HepG2 (cell line): Measurements from ENCODE around the gene HPCAL1. TPM values are rescaled to one million over a fixed set of nuclear protein-coding genes. Genes with fewer than 3 reads are reported as not detected.
A peak's percentile ranks its signal among the peaks of the same experiment; 100 is the strongest.

Experiments used
- AGO2 ChIP-seq: fragments of 200-400 bp; formaldehyde crosslinking; optimal IDR thresholded peaks from 2 replicates; pipeline ENCODE3; 2017; ENCODE audit warnings: mild to moderate bottlenecking, low read depth, low read length, moderate library complexity
- ARID4A ChIP-seq: sonication (generic); formaldehyde crosslinking; IDR thresholded peaks from 2 replicates; pipeline ENCODE4 v1.5.0; 2020; ENCODE audit warnings: mild to moderate bottlenecking, missing genetic modification reagents, borderline replicate concordance
- ATF4 ChIP-seq, 2 experiments: fragments of 450-650 bp in 1 of 2; sonication (generic) in 1 of 2; formaldehyde crosslinking; IDR thresholded peaks; 2 replicates each; pipeline versions ENCODE4 v1.5.0 to v1.8.0; 2020 to 2022; ENCODE audit warnings: mild to moderate bottlenecking in 1 of 2, missing genetic modification reagents in 1 of 2
- BCL6 ChIP-seq: IDR thresholded peaks from 2 replicates; pipeline ENCODE4 v1.6.1; 2016; ENCODE audit warnings: missing genetic modification reagents, missing compliant biosample characterization
- CREB1 ChIP-seq, 2 experiments: fragments of 450-650 bp in 1 of 2; IDR thresholded peaks; 2 replicates each; pipeline ENCODE4 v1.6.1; 2016 to 2017; ENCODE audit warnings: control low read depth in 1 of 2, mild to moderate bottlenecking in 1 of 2, missing compliant biosample characterization in 1 of 2, missing genetic modification characterization in 1 of 2
- GTF3A ChIP-seq: sonication (generic); formaldehyde crosslinking; conservative IDR thresholded peaks from 2 replicates; pipeline ENCODE4 v1.4.0; 2020; ENCODE audit warnings: mild to moderate bottlenecking, missing genetic modification reagents
- KDM6A ChIP-seq: IDR thresholded peaks from 2 replicates; pipeline ENCODE4 v1.6.1; 2016; ENCODE audit warnings: low read depth
- MZF1 ChIP-seq: sonication (generic); formaldehyde crosslinking; IDR thresholded peaks from 2 replicates; pipeline ENCODE4 v1.8.1; 2023; ENCODE audit warnings: mild to moderate bottlenecking, missing genetic modification reagents, borderline replicate concordance
- SMARCC2 ChIP-seq: fragments of 450-650 bp; IDR thresholded peaks from 2 replicates; pipeline ENCODE4 v1.6.1; 2017; ENCODE audit warnings: antibody characterized with exemption, mild to moderate bottlenecking
- TARDBP ChIP-seq: sonication (generic); formaldehyde crosslinking; IDR thresholded peaks from 2 replicates; pipeline ENCODE4 v1.8.0; 2022; ENCODE audit warnings: mild to moderate bottlenecking, missing genetic modification reagents
- ZBTB34 ChIP-seq: sonication (generic); formaldehyde crosslinking; IDR thresholded peaks from 2 replicates; pipeline ENCODE4 v1.8.0; 2022; ENCODE audit warnings: mild to moderate bottlenecking, missing genetic modification reagents
- ZFY ChIP-seq: sonication (generic); formaldehyde crosslinking; IDR thresholded peaks from 2 replicates; pipeline ENCODE4 v1.4.0; 2020; ENCODE audit warnings: missing genetic modification reagents
- ZMYM4 ChIP-seq: sonication (generic); formaldehyde crosslinking; IDR thresholded peaks from 2 replicates; pipeline ENCODE4 v1.8.1; 2023; ENCODE audit warnings: mild to moderate bottlenecking, missing genetic modification reagents
- ZNF670 ChIP-seq: sonication (generic); formaldehyde crosslinking; IDR thresholded peaks from 2 replicates; pipeline ENCODE4 v1.8.0; 2022; ENCODE audit warnings: mild to moderate bottlenecking, missing genetic modification reagents, borderline replicate concordance
- ZNF780A ChIP-seq: sonication (generic); formaldehyde crosslinking; IDR thresholded peaks from 2 replicates; pipeline ENCODE4 v1.8.0; 2022; ENCODE audit warnings: mild to moderate bottlenecking, missing genetic modification reagents, moderate library complexity
- ZNF792 ChIP-seq: IDR thresholded peaks from 2 replicates; pipeline ENCODE4 v1.6.1; 2016
- polyA plus RNA-seq, 8 experiments: library from polyadenylated mRNA; depleted of rRNA in 3 of 8; stranded (reverse) in 7 of 8; unstranded in 1 of 8; fragments of >200 nt; fragmentation: Illumina TruSeq in 4 of 8; extraction: Trizol in 4 of 8; gene quantifications; 2 replicates each; pipeline versions ENCODE4 v1.2.1 to v1.2.3, GENCODE V29; 2011 to 2016; ENCODE audit warnings: low read depth in 4 of 8, missing spikeins in 1 of 8, mixed read lengths in 1 of 8; ENCODE audit not compliant: insufficient read depth in 1 of 8
- total RNA-seq, 5 experiments: library from RNA; depleted of rRNA; stranded (reverse); fragments of >200 nt; fragmentation: Illumina TruSeq; extraction: Trizol; gene quantifications; 2 replicates each; pipeline ENCODE4 v1.2.3, GENCODE V29; 2016; ENCODE audit warnings: low read depth in 1 of 5
- TF ChIP-seq, protein P1 (sequence below): sonication (generic); formaldehyde crosslinking; IDR thresholded peaks from 2 replicates; pipeline ENCODE4 v1.4.0; 2020; ENCODE audit warnings: missing genetic modification reagents, borderline replicate concordance
- TF ChIP-seq, protein P2 (sequence below): sonication (generic); formaldehyde crosslinking; IDR thresholded peaks from 2 replicates; pipeline ENCODE4 v1.5.0; 2020; ENCODE audit warnings: missing genetic modification reagents

HPCAL1 gene
- total and polyA plus RNA-seq, 2 of the 13 experiments (the other 11 are each of a cell fraction or from before 2014, with no cell fraction given), result 29.5 to 29.9 TPM

DNA sequence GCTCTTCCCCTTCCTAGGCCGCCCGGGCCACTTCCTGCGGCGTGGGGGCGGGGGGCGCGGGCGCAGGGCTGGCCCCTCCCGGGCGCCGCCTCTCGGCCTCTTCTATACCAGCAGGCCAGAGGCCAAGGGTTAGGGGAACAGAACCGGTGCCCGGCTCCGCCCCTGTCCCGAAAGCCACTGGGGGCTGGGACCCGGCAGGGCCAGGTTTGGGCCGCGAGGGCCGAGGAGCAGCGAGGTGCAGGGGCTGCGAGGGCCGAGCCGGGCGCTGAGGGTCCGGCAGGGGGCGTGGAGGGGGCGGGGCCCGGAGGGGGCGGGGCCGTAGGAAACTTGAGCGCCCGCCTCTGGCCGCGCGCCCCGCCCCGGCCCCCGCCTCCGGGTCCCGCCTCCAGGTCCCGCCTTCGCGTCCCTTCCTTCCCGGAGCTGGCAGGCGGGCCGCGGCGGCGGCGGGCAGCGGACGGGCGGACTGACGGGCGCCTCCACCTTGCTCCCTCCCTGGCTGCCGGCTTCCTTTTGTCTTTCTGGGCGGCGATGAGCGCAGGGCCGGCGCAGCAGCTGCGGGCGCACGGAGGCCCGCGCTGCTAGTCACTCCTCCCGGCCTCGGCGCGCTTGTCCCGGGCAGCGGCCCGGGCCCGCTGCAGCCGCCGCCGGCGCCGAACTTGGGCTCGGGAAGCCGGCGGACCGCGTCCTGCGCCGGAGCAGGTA, at the start of gene HPCAL1 (continued):
- peak; percentile 50; the same call in 1 of the 2 replicates for TF ChIP-seq ARID4A (CRISPR knock-in tag)
- TF ChIP-seq MZF1 (CRISPR knock-in tag), result no peak
- TF ChIP-seq, protein P1, sequence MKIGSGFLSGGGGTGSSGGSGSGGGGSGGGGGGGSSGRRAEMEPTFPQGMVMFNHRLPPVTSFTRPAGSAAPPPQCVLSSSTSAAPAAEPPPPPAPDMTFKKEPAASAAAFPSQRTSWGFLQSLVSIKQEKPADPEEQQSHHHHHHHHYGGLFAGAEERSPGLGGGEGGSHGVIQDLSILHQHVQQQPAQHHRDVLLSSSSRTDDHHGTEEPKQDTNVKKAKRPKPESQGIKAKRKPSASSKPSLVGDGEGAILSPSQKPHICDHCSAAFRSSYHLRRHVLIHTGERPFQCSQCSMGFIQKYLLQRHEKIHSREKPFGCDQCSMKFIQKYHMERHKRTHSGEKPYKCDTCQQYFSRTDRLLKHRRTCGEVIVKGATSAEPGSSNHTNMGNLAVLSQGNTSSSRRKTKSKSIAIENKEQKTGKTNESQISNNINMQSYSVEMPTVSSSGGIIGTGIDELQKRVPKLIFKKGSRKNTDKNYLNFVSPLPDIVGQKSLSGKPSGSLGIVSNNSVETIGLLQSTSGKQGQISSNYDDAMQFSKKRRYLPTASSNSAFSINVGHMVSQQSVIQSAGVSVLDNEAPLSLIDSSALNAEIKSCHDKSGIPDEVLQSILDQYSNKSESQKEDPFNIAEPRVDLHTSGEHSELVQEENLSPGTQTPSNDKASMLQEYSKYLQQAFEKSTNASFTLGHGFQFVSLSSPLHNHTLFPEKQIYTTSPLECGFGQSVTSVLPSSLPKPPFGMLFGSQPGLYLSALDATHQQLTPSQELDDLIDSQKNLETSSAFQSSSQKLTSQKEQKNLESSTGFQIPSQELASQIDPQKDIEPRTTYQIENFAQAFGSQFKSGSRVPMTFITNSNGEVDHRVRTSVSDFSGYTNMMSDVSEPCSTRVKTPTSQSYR (CRISPR knock-in tag), result peak; percentile 69; the same call in 1 of the 2 replicates
- no peak for TF ChIP-seq KDM6A (CRISPR knock-in tag)
- 0 out of 2 replicates have a peak, but pooled peaks have one; percentile 60 for TF ChIP-seq GTF3A (CRISPR knock-in tag)
- no peak for TF ChIP-seq ZNF670 (CRISPR knock-in tag)
- TF ChIP-seq, protein P2, sequence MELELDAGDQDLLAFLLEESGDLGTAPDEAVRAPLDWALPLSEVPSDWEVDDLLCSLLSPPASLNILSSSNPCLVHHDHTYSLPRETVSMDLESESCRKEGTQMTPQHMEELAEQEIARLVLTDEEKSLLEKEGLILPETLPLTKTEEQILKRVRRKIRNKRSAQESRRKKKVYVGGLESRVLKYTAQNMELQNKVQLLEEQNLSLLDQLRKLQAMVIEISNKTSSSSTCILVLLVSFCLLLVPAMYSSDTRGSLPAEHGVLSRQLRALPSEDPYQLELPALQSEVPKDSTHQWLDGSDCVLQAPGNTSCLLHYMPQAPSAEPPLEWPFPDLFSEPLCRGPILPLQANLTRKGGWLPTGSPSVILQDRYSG (CRISPR knock-in tag), result 0 out of 2 replicates have a peak, but pooled peaks have one; percentile 70
- peak; percentile 89 for TF ChIP-seq TARDBP (CRISPR knock-in tag)
- peak; percentile 79 for TF ChIP-seq AGO2
- TF ChIP-seq BCL6 (CRISPR knock-in tag), result peak; percentile 64
- TF ChIP-seq ZMYM4, result peak; percentile 80
- no peak; the same call in 1 of the 2 replicates for TF ChIP-seq ZNF780A (CRISPR knock-in tag)
- peak in 1 of 2 experiments; percentile 66; a peak in 1 of 4 replicates for TF ChIP-seq ATF4 (CRISPR knock-in tag; IDR thresholded peaks at IDR 0.05)
- TF ChIP-seq ZBTB34 (CRISPR knock-in tag), result peak; percentile 49; the same call in 1 of the 2 replicates
- peak; percentile 85 for TF ChIP-seq ZFY (CRISPR knock-in tag)
- TF ChIP-seq SMARCC2, result no peak
- no peak for TF ChIP-seq CREB1 (IDR thresholded peaks at IDR 0.05)
- TF ChIP-seq CREB1 (CRISPR knock-in tag; IDR thresholded peaks at IDR 0.05), result no peak
- TF ChIP-seq ZNF792 (CRISPR knock-in tag), result peak; percentile 47; the same call in 1 of the 2 replicates
